ENCODE results near the gene CCDC85B. TPM values are rescaled to one million over a fixed set of nuclear protein-coding genes. Genes with fewer than 3 reads are reported as not detected.

Gene CCDC85B
- total RNA-seq, 4 donors from 2014 or later: 16.0 to 34.3 (median 28.0) TPM

DNA sequence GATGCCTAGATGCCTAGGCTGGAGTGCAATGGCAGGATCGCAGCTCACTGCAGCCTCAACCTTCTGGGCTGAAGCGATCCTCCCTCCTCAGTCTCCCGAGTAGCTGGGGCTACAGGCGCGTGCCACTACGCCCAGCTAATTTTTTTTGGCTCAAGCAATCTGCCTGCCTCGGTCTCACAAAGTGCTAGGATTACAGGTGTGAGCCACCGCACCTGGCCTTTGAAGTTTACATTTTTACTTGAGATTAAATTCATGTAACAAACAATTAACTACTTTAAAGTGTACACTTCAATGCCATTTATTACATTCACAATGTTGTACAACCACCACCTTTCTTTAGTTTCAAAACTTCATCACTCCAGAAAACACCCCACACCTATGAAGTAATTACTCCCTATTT, 13.2 kb downstream of the CCDC85B start:
- WGBS, 2 donors: 71 to 74% methylated on average over 8 of the region's 8 CpGs
- Histone ChIP-seq H3K27me3 (peaks cover 0 to 11% (median 0%) of the 10 kb centered on the region in 4 donors), H3K27ac (no peak overlapping the region)

DNA sequence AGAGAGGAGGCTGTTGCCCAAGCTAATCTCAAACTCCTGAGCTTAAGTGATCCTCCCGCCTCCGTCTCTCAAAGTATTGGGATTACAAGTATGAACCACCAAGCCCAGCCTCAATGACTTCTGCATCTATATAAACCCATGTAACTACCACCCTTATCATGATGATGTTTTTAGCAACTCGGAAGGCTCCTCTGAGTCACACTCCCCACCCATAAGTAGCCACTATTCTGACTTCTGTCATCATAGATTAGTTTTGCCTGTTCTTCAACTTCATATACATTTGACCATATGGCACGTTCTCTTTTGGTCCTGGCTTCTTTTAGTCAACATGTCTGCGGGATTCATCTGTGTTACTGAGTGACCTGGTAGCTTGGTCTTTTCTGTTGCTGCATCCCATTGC, 16.1 kb downstream of the CCDC85B start:
- Histone ChIP-seq H3K36me3 (no peaks in the 10 kb centered on the region), H3K27me3 (no peaks in the 10 kb centered on the region), H3K4me1 (peaks cover 0 to 13% (median 4%) of the 10 kb centered on the region in 3 donors), H3K27ac (no peak overlapping the region), H3K4me3 (no peak overlapping the region), H3K9me3 (no peaks in the 10 kb centered on the region)
- DNase-seq: no peak
- no peak for TF ChIP-seq POLR2A (IDR thresholded peaks at IDR 0.05)
- TF ChIP-seq, protein P1, sequence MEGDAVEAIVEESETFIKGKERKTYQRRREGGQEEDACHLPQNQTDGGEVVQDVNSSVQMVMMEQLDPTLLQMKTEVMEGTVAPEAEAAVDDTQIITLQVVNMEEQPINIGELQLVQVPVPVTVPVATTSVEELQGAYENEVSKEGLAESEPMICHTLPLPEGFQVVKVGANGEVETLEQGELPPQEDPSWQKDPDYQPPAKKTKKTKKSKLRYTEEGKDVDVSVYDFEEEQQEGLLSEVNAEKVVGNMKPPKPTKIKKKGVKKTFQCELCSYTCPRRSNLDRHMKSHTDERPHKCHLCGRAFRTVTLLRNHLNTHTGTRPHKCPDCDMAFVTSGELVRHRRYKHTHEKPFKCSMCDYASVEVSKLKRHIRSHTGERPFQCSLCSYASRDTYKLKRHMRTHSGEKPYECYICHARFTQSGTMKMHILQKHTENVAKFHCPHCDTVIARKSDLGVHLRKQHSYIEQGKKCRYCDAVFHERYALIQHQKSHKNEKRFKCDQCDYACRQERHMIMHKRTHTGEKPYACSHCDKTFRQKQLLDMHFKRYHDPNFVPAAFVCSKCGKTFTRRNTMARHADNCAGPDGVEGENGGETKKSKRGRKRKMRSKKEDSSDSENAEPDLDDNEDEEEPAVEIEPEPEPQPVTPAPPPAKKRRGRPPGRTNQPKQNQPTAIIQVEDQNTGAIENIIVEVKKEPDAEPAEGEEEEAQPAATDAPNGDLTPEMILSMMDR (IDR thresholded peaks at IDR 0.05): no peak
- WGBS, 2 donors: 72 to 76% methylated on average over 5 of the region's 5 CpGs
- intact Hi-C loops (cut with DNase I): no loop called here

More for the DNA sequence above, 13.2 kb downstream of the CCDC85B start:
- Histone ChIP-seq H3K36me3 (no peaks in the 10 kb centered on the region), H3K4me3 (no peak overlapping the region), H3K4me1 (peaks cover 5 to 31% (median 7%) of the 10 kb centered on the region in 3 donors), H3K9me3 (no peaks in the 10 kb centered on the region)
- TF ChIP-seq, protein P1 (IDR thresholded peaks at IDR 0.05): no peak
- no peak for TF ChIP-seq POLR2A (IDR thresholded peaks at IDR 0.05)
- intact Hi-C loops (cut with DNase I): no loop called here
- DNase-seq: no peak

DNA sequence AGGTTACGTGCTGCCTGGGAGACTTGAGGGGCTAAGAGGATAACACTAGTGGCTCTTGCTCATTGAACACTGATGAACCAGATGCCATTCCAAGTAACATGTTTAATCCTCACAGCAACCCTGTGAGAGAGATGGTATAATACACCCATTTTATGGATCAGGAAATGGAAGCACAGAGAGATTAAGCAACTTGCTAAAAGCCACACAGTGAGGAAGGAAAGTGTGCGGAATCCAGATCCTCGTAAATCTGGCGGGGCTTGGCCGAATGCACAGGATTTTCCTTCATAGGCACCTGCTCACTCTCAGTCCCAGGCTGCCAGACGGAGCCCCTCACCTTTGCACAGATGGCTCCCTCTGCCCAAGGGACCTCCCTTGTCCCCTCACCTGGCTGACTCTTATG, 17.4 kb downstream of the CCDC85B start:
- 86 to 88% methylated on average over 6 of the region's 6 CpGs for WGBS, 2 donors
- peaks cover 10 to 22% (median 17%) of the 10 kb centered on the region in 3 donors for H3K4me1 ChIP-seq
- intact Hi-C loops (cut with DNase I): no loop called here
- TF ChIP-seq, protein P1 (IDR thresholded peaks at IDR 0.05): no peak
- no peak for TF ChIP-seq POLR2A (IDR thresholded peaks at IDR 0.05)
- no peaks in the 10 kb centered on the region for H3K27me3 ChIP-seq
- no peaks in the 10 kb centered on the region for H3K9me3 ChIP-seq
- no peak overlapping the region for H3K27ac ChIP-seq
- DNase-seq: no peak
- H3K4me3 ChIP-seq: no peak overlapping the region
- H3K36me3 ChIP-seq: no peaks in the 10 kb centered on the region

DNA sequence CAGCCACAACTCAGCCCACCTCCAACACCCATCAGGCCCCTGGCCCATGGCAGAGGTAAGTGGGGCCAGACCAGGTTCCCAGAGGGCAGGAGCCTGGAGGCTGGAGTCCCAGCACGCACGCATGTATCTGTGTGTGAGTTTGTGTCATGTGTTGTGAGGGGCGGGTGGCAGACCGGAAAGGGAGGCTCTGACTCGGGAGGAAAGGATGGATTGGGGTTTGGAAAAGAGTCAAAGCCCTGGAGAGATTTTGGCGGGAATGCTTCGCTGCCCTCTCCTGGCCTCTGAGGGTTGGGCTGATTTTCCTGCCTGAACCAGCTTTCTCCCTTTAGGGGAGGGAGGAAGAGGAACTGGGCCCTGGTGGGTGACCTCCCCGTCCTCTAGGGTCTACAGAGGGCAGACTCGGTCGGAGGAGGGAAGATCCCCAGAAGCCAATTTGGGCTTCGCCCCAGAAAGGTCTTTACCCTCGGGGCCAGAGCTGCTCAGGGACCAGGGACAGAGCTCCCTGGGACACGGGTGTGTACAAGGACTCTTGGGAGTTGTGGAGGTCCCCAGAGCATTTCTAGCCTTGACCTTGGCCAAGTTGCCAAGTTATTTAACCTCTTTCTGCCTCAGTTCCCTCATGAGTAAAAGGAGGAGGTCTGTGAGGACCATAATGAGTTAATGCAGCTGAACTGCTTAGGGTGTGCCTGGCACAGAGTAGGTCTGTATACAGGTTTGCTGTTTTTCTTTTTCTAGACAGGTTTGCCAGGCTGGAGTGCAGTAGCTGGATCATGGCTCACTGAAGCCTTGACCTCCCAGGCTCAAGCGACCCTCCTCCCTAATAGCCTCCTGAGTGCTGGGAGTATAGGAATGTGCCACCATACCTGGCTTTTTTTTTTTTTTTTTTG, 21.5 kb downstream of the CCDC85B start:
- Histone ChIP-seq H3K36me3 (peaks cover 0 to under 1% (median 0%) of the 10 kb centered on the region in 3 donors), H3K27ac (peak overlapping the region; percentile 54 to 81 (median 60)), H3K9me3 (no peaks in the 10 kb centered on the region), H3K27me3 (no peaks in the 10 kb centered on the region), H3K4me1 (peaks cover 37 to 60% (median 44%) of the 10 kb centered on the region in 3 donors), H3K4me3 (no peak overlapping the region)
- 7 to 40% methylated on average over 9 to 12 of the region's 14 CpGs for WGBS, 2 donors
- intact Hi-C loops (cut with DNase I): no loop called here
- DNase-seq: no peak
- TF ChIP-seq, protein P1 (IDR thresholded peaks at IDR 0.05): peak in 3 of 6 experiments; percentile 20 to 34 (median 34)
- peak in 1 of 4 donors; percentile 21 for TF ChIP-seq POLR2A (IDR thresholded peaks at IDR 0.05)

DNA sequence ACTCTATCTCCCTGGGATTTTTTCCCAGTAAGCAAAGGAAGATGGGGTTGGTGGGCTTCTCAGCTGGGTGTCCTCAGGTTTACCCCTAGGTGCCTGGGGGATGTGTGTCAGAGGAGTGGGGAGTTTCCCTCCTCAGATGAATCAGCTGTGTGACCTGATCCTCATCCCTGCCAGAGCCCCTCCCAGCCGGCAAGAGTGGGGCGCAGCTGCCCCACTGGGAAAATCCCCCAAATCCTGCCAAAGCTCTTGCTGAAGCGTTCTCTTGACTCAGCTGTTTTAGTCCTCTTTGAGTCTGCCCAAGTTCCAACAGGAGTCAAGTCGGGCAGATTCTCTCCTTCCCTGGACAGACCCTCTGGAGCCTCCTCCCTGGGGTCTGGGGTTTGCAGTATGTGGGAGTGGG, 22.4 kb downstream of the CCDC85B start:
- 40 to 53% methylated on average over 1 to 3 of the region's 4 CpGs for WGBS, 2 donors
- Histone ChIP-seq H3K9me3 (no peaks in the 10 kb centered on the region), H3K36me3 (peaks cover 0 to 9% (median 0%) of the 10 kb centered on the region in 3 donors), H3K27me3 (no peaks in the 10 kb centered on the region), H3K27ac (peak overlapping the region; percentile 40 to 81 (median 70)), H3K4me3 (no peak overlapping the region), H3K4me1 (peaks cover 46 to 69% (median 53%) of the 10 kb centered on the region in 3 donors)
- DNase-seq: no peak
- TF ChIP-seq, protein P1 (IDR thresholded peaks at IDR 0.05): no peak
- TF ChIP-seq POLR2A (IDR thresholded peaks at IDR 0.05): no peak
- intact Hi-C loops (cut with DNase I): no loop called here

Measured in esophagus squamous epithelium (tissue), 5 donors.